ENCODE measurements around the gene FMNL3.
"Not testable (repeated sequence)": the region's sequence is repeated elsewhere in the genome, so short reads cannot be mapped to it uniquely, and the experiment has no call there.

The FMNL3 gene

GRCh38 chr12:49716553-49716952, 9.3 kb upstream of the FMNL3 start:
- no peak for DNase-seq

DNA sequence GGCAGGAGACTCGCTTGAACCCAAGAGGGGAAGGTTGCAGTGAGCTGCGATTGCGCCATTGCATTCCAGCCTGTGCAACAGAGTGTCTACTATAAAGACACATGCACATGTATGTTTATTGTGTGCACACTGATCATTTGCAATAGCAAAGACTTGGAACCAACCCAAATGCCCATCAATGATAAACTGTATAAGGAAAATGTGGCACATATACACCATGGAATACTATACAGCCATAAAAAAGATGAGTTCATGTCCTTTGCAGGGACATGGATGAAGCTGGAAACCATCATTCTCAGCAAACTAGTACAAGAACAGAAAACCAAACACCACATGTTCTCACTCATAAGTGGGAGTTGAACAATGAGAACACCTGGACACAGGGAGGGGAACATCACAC, 6.7 kb upstream of the FMNL3 start:
- DNase-seq: not testable (repeated sequence)

DNA sequence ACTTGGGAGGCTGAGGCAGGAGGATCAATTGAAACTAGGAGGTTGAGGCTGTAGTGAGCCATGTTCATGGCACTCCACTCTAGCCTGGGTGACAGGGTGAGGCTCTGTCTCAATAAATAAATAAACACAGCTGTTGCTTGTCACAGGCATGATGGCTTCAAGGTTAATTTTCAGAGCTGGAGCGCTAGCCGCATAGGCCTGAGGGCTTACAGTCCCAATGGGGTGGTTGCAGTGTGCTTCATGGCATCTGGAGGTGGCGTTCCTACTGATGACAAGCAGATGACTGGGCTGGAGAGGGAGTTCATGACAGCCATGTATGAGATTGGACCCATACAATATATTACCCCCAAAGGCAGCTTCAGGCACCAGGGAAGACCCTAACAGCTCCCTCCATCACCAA, 1.6 kb upstream of the FMNL3 start:
- DNase-seq: no peak

- no peak for DNase-seq
Observed at GRCh38 chr12:49707812-49708147, 575 bp upstream of the FMNL3 start.

- no peak for DNase-seq
Observed at GRCh38 chr12:49706351-49707127, 666 bp downstream of the FMNL3 start.

DNA sequence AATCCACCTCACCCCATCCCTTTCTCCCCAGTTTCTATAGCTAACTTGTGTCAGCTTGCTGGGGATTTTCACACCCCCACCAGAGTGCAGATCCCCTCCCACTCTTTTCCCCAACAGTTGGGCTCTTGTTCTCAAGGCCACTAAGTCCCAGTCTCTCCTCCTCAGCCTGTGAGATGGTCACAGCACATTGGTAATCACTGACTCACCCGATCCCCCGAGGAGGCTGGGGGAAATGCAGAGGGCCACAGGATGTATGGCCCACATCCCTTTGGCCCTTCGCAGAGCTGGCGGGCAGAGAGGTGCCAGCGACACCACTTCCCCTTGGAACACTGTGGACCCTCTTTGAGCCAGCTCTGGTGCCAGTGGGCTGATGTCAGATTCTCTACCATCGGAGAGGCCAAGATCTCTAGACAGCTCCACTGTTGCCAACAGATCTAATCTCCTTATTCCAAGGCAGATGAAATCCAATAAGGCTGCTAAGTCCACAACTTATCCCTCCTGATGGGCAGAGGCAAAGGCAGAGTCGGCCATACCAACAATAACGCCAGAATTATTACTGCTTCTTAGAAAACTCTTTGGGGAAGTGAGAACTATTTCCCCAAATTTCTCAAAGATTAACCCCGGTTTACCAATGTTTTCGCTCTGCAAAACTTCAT, 1.6 kb downstream of the FMNL3 start:
- DNase-seq: no peak

DNA sequence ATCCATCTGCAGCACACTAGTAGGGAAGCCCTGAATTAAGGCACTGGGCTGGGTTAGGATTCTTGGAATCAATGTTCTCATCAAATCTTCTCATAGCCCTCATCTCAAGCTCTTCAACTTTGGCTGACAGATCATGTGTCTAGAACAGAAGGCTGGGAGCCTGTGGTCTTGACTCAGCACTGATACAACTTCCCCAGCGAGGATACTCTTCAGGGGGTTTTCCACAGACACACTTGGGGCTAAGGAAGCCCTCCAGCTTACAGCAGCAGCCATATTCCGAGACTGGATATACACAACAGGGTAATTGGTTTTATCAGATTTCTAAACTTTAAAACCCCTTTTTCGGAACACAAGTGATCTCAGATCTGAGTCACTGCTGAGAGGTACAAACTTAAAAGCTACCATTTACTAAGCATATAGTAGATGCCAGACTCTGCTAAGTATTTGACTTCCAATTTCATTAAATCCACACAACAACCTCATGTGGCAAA, 3.5 kb downstream of the FMNL3 start:
- DNase-seq: no peak

- no peak for DNase-seq
Observed at GRCh38 chr12:49702676-49703215, 4.5 kb downstream of the FMNL3 start.

DNA sequence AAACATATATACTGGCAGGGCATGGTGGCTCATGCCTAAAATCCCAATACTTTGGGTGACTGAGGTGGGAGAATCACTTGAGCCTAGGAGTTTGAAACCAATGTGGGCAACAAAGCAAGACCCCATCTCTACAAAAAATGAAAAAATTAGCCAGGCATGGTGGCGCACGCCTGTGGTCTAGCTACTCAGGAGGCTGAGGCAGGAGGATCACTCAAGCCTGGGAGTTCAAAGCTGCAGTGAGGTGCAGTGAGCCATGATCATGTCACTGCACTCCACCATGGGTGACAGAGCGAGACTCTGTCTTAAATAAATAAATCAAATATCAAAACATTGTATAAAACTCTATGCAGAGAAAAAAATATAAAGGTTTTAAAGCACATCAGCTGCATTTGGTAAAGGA, 5.2 kb downstream of the FMNL3 start:
- no peak for DNase-seq

DNA sequence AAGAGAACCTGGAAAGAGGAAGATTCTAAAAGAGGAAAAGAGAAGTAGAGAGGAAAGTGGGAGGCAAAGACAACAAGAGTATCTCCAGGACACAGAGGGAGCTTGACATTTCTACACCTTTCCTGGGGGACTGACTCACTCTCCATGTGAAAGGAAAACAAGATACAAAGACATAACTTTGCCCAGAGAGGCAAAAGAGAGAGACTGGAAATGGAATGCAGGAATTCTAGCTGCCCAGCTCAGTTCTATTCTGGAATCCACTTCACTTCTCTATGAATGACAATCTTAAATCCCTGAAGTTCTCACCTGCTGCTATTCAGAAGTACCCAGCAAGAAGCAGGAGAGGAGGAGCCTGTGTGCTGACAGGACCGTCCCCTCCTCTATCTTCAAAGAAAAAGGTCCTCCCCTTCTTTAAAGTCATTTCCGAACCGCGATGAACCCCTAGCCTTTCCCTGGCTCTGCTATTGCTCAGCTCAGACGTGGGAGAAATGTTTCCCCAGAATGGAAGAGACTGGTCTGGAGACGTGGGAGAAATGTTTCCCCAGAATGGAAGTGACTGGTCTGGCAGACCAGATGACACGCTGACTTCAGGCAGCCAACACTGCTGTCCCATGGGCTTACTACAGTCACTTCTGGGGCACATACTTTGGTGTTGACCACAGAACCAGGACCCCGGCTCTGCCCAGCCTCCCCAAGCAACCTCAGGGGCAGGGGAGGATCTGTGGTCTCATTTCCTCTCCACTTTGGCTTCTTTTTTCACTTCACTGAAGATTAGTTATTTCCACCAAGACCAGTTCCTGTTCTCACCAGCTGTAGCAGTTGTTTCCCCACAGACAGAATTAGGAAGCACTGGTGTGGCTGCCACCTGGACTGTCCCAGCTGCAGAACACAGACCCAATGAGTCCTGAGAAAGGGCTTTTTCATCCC, 8.3 kb downstream of the FMNL3 start:
- DNase-seq: no peak

- no peak for DNase-seq
Observed at GRCh38 chr12:49697808-49698207, 9.4 kb downstream of the FMNL3 start.

GRCh38 chr12:49696723-49697122, 10.5 kb downstream of the FMNL3 start:
- DNase-seq: no peak

- DNase-seq: no peak
Observed at GRCh38 chr12:49693931-49694444, 13.2 kb downstream of the FMNL3 start.

DNA sequence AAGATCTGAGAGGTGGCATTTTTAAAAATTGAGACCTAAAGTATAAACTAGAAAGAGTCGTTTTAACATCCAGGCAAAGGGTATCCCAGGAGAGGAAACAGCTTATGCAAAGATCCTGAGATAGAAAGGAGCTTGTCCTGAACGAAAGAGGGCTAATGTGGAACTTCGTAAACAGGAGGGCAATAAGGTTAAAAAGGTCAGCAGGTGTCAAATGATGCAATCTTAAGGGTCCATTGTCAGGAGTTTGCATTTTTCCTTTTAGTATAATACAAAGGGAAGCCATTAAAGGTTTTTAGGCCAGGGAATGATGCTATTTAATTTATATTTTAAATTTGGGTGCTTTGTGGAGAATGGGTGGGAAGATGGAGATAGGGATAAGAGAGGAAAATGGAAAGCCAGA, 14.4 kb downstream of the FMNL3 start:
- no peak for DNase-seq

GRCh38 chr12:49689785-49690184, 17.4 kb downstream of the FMNL3 start:
- DNase-seq: no peak

- DNase-seq: no peak
Observed at GRCh38 chr12:49689237-49689636, 18.0 kb downstream of the FMNL3 start.

GRCh38 chr12:49687941-49688340, 19.3 kb downstream of the FMNL3 start:
- no peak for DNase-seq

- DNase-seq: no peak
Observed at GRCh38 chr12:49684310-49684854, 22.8 kb downstream of the FMNL3 start.

GRCh38 chr12:49683599-49684309, 23.5 kb downstream of the FMNL3 start:
- DNase-seq: no peak

- no peak for DNase-seq
Observed at GRCh38 chr12:49680075-49680474, 27.1 kb downstream of the FMNL3 start.

DNA sequence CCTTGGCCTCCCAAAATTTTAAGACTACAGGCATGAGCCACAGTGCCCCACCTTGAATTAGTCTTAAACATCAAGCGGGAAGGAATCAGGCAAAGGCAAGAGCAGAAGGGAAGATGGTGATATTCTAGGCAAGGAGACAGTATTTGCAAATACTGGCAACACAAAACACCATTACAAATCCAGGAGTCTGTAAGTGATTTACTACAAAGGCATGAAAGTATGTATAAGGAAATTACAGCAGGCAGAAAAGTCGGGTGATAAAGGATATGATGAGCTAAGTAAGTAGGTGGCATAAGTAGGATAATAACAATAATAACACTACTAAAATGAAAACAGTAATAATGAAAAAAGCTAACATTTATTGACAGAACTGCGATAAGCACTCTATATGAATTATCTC, 28.5 kb downstream of the FMNL3 start:
- DNase-seq: no peak

DNA sequence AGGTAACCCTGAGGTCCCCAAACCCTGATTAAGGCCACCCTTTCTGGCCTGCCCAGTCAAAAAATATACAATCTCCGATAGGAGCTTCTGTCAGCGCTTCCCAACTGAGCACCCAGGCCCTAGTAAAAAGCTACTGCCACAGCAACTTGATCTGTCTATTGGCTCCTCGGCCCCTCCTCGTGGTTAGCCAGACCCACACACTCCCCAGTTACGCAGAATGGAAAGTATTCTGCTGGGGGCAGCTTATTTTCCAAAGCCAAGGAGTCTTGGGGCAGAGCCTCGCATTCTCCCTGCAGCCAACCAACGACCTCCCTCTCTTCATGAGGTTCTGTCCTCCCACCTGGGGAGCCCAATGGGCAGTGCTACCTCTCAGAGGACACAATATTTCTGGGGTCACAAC, 32.1 kb downstream of the FMNL3 start:
- DNase-seq: no peak
